ENCODE measurements around the gene ZBTB11.

Gene ZBTB11

DNA sequence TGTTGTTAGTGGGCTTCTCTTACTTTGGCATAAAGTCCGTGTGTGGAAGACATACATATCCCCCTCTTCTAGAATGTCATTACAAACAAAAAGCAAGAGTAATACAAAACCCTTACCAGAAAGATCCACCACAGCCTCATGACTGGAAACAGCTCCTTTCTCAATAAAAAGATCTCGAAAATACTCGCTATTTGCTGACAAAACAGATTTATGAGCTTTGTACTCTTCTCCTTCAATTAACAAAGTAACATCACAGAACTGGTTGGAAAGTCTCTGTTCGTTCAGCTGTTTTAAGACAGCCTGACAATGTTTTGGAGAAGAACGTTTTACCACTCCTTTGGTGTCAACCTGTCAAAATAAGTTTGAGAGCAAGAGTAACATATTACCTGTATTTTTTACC, 5.9 kb downstream of the ZBTB11 start:
- H3K4me3 Mint-ChIP-seq = no peak overlapping the region
- H3K27ac Mint-ChIP-seq = no peak overlapping the region
- H3K36me3 Mint-ChIP-seq (ENCODE audit: low read depth) = peaks cover 28% of the 10 kb centered on the region
- H3K9me3 Mint-ChIP-seq = no peaks in the 10 kb centered on the region
- no peaks in the 10 kb centered on the region for H3K27me3 Mint-ChIP-seq (ENCODE audit: low read depth)
- TF ChIP-seq, protein P1, sequence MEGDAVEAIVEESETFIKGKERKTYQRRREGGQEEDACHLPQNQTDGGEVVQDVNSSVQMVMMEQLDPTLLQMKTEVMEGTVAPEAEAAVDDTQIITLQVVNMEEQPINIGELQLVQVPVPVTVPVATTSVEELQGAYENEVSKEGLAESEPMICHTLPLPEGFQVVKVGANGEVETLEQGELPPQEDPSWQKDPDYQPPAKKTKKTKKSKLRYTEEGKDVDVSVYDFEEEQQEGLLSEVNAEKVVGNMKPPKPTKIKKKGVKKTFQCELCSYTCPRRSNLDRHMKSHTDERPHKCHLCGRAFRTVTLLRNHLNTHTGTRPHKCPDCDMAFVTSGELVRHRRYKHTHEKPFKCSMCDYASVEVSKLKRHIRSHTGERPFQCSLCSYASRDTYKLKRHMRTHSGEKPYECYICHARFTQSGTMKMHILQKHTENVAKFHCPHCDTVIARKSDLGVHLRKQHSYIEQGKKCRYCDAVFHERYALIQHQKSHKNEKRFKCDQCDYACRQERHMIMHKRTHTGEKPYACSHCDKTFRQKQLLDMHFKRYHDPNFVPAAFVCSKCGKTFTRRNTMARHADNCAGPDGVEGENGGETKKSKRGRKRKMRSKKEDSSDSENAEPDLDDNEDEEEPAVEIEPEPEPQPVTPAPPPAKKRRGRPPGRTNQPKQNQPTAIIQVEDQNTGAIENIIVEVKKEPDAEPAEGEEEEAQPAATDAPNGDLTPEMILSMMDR (IDR thresholded peaks at IDR 0.05; ENCODE audit: unreplicated experiment in 3 of 3) = no peak
- H3K4me1 Mint-ChIP-seq = peaks cover 8% of the 10 kb centered on the region

DNA sequence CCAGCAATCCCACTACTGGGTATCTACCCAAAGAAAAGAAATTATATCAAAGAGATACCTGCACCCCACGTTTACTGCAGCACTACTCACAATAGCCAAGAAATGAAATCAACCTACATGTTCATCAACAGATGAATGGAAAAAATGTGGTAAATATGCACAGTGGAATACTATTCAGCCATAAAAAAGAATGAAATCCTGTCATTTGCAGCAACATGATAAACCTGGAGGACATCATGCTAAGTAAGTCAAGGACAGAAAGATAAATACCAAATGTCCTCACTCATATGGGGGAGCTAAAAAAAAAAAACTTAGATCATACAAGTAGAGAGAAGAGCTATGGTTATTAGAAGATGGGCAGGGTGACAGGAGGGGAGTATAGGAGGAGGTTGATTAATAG, 9.1 kb downstream of the ZBTB11 start:
- Mint-ChIP-seq H3K27me3 (ENCODE audit: low read depth) (no peaks in the 10 kb centered on the region), H3K9me3 (no peaks in the 10 kb centered on the region), H3K36me3 (ENCODE audit: low read depth) (peaks cover 53% of the 10 kb centered on the region), H3K4me1 (no peaks in the 10 kb centered on the region), H3K4me3 (no peak overlapping the region), H3K27ac (no peak overlapping the region)
- TF ChIP-seq, protein P1 (IDR thresholded peaks at IDR 0.05; ENCODE audit: unreplicated experiment in 3 of 3) = no peak

DNA sequence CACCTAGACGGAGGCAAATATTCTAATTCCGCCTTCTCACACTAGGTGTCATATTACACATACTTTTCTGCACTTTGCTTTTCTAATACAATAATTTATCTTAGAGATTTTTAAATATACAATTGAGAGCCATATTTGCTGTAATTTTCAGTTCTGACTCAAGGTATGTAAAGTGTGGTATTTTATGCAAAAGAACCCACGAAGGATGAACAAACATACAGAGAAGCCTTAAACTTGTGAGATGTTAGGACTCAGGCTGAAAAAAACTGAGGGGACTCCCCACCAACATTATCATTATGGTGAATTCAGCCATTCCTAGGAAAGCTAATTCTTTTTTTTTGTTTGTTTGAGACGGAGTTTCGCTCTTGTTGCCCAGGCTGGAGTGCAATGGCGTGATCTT, 9.6 kb downstream of the ZBTB11 start:
- TF ChIP-seq, protein P1 (IDR thresholded peaks at IDR 0.05; ENCODE audit: unreplicated experiment in 3 of 3) = no peak

GRCh38 chr3:101665851-101666250, 11.1 kb downstream of the ZBTB11 start:
- no peak overlapping the region for H3K4me3 Mint-ChIP-seq
- no peaks in the 10 kb centered on the region for H3K9me3 Mint-ChIP-seq
- no peaks in the 10 kb centered on the region for H3K27me3 Mint-ChIP-seq (ENCODE audit: low read depth)
- TF ChIP-seq, protein P1 (IDR thresholded peaks at IDR 0.05; ENCODE audit: unreplicated experiment in 3 of 3) = no peak
- H3K27ac Mint-ChIP-seq = no peak overlapping the region
- H3K4me1 Mint-ChIP-seq = no peaks in the 10 kb centered on the region
- peaks cover 57% of the 10 kb centered on the region for H3K36me3 Mint-ChIP-seq (ENCODE audit: low read depth)

More for the DNA sequence above, 9.6 kb downstream of the ZBTB11 start:
- Mint-ChIP-seq H3K27ac (no peak overlapping the region), H3K27me3 (ENCODE audit: low read depth) (no peaks in the 10 kb centered on the region), H3K36me3 (ENCODE audit: low read depth) (peaks cover 57% of the 10 kb centered on the region), H3K4me3 (no peak overlapping the region), H3K4me1 (no peaks in the 10 kb centered on the region), H3K9me3 (no peaks in the 10 kb centered on the region)

DNA sequence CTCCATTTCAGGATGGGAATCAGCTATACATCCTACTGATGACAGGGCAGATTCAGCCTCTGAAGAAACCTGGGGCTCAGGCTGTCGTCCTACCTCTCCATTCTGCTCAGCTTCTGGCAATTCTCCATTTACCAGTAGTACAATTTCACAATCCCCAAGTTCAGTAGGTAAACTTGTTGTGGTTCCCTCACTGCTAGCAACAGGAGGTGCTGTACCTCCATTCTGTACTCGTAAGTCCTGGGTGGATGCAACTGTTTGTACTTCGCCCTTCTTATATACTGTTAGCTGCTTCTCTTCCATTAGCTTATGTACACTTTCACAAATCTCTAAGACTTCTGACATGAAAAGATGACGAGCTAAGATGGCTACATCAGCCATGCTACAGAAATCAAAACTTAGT, 11.6 kb downstream of the ZBTB11 start:
- Mint-ChIP-seq H3K36me3 (ENCODE audit: low read depth) (peaks cover 60% of the 10 kb centered on the region), H3K9me3 (no peaks in the 10 kb centered on the region), H3K4me1 (no peaks in the 10 kb centered on the region), H3K27ac (no peak overlapping the region), H3K27me3 (ENCODE audit: low read depth) (no peaks in the 10 kb centered on the region), H3K4me3 (no peak overlapping the region)
- TF ChIP-seq, protein P1 (IDR thresholded peaks at IDR 0.05; ENCODE audit: unreplicated experiment in 3 of 3) = no peak

GRCh38 chr3:101660714-101661113, 16.2 kb downstream of the ZBTB11 start:
- H3K9me3 Mint-ChIP-seq = no peaks in the 10 kb centered on the region
- no peaks in the 10 kb centered on the region for H3K4me1 Mint-ChIP-seq
- H3K4me3 Mint-ChIP-seq = no peak overlapping the region
- TF ChIP-seq, protein P1 (IDR thresholded peaks at IDR 0.05; ENCODE audit: unreplicated experiment in 3 of 3) = no peak
- no peaks in the 10 kb centered on the region for H3K27me3 Mint-ChIP-seq (ENCODE audit: low read depth)
- no peak overlapping the region for H3K27ac Mint-ChIP-seq
- peaks cover 75% of the 10 kb centered on the region for H3K36me3 Mint-ChIP-seq (ENCODE audit: low read depth)

All from nephron (organoid).